K562 (cell line): ENCODE data around the gene CCDC61. TPM values are rescaled to one million over a fixed set of nuclear protein-coding genes. Genes with fewer than 3 reads are reported as not detected.

Experiments
- ARNT ChIP-seq, 2 experiments: fragments of 450-650 bp; IDR thresholded peaks; 2 replicates each; pipeline ENCODE4 v1.6.1; 2016; ENCODE audit warnings: mild to moderate bottlenecking in 1 of 2
- CLOCK ChIP-seq: fragments of 250-450 bp; sonication (Bioruptor Pico); IDR thresholded peaks from 2 replicates; pipeline ENCODE4 v1.4.0; 2020; ENCODE audit warnings: mild to moderate bottlenecking, moderate library complexity, borderline replicate concordance
- DEAF1 ChIP-seq: fragments of 450-650 bp; formaldehyde crosslinking; IDR thresholded peaks from 2 replicates; pipeline ENCODE4 v1.4.0; 2020; ENCODE audit warnings: mild to moderate bottlenecking, moderate library complexity
- LEF1 ChIP-seq: fragments of 450-650 bp; IDR thresholded peaks from 2 replicates; pipeline ENCODE4 v1.6.1; 2016; ENCODE audit warnings: mild to moderate bottlenecking
- MLLT1 ChIP-seq, 2 experiments: fragments of 450-650 bp; IDR thresholded peaks; 2 replicates each; pipeline ENCODE4 v1.6.1; 2016
- PBX2 ChIP-seq, 2 experiments: IDR thresholded peaks in 1 of 2; conservative IDR thresholded peaks in 1 of 2; 2 replicates each; pipeline ENCODE4 v1.6.1; 2016; ENCODE audit warnings: low read depth in 2 of 2, mild to moderate bottlenecking in 1 of 2, missing compliant biosample characterization in 1 of 2, missing genetic modification characterization in 1 of 2, moderate library complexity in 1 of 2
- POLR2H ChIP-seq: IDR thresholded peaks from 2 replicates; pipeline ENCODE4 v1.6.1; 2016; ENCODE audit warnings: missing genetic modification characterization, low read depth, mild to moderate bottlenecking, control low read depth, missing compliant biosample characterization, moderate library complexity
- RFX1 ChIP-seq: fragments of 450-650 bp; IDR thresholded peaks from 2 replicates; pipeline ENCODE4 v1.6.1; 2016; ENCODE audit warnings: mild to moderate bottlenecking, moderate library complexity
- TFAM ChIP-seq: fragments of 250-450 bp; sonication (Bioruptor Pico); conservative IDR thresholded peaks from 2 replicates; pipeline ENCODE4 v1.5.0; 2021; ENCODE audit warnings: mild to moderate bottlenecking, moderate library complexity
- ZMIZ1 ChIP-seq, 2 experiments: fragments of 150-350 bp in 1 of 2; IDR thresholded peaks; 2 replicates each; pipeline ENCODE4 v1.6.1; 2012 to 2016; ENCODE audit warnings: low read depth in 2 of 2, low read length in 2 of 2, mild to moderate bottlenecking in 1 of 2, moderate library complexity in 1 of 2
- ZNF165 ChIP-seq: fragments of 250-450 bp; sonication (Bioruptor Pico); IDR thresholded peaks from 2 replicates; pipeline ENCODE4 v1.4.0; 2020; ENCODE audit warnings: borderline replicate concordance
- polyA plus RNA-seq, 8 experiments: library from polyadenylated mRNA; depleted of rRNA in 4 of 8; stranded (reverse) in 5 of 8; unstranded in 3 of 8; fragments of >200 nt; fragmentation: Nextera tagmentation in 2 of 8; fragmentation: Illumina TruSeq in 1 of 8; extraction: Ambion mirVana in 2 of 8; extraction: Trizol in 1 of 8; gene quantifications; 2 replicates each; pipeline versions ENCODE4 v1.2.1 to v1.2.3, GENCODE V29; 2011 to 2014; ENCODE audit warnings: inconsistent platforms in 1 of 8, missing spikeins in 1 of 8
- total RNA-seq, 7 experiments: library from RNA; depleted of rRNA in 6 of 7; stranded (reverse); fragments of >200 nt in 6 of 7; fragmentation: Illumina TruSeq in 2 of 7; extraction: Trizol in 2 of 7; gene quantifications; 2 replicates each; pipeline versions ENCODE4 v1.2.1 to v1.2.3, GENCODE V29; 2011 to 2021; ENCODE audit warnings: low replicate concordance in 1 of 7

CCDC61 gene
- total and polyA plus RNA-seq, 9 of the 15 experiments (the other 6 are each of a cell fraction or from before 2014, with no cell fraction given) = 0.07 to 27.0 (median 10.3) TPM

- no peak for TF ChIP-seq ARNT (IDR thresholded peaks at IDR 0.05)
- TF ChIP-seq RFX1 = peak; percentile 63; the same call in 1 of the 2 replicates
- 0 out of 2 replicates have a peak, but pooled peaks have one; percentile 16 for TF ChIP-seq DEAF1
- TF ChIP-seq PBX2 (CRISPR knock-in tag; IDR thresholded peaks at IDR 0.05; ENCODE audit: low read depth) = peak; percentile 89
- peak; percentile 100 for TF ChIP-seq PBX2 (tag; conservative IDR thresholded peaks at IDR 0.05; ENCODE audit: low read depth)
- TF ChIP-seq POLR2H (tag) = no peak; the same call in 1 of the 2 replicates
- no peak for TF ChIP-seq CLOCK (CRISPR knock-in tag)
- TF ChIP-seq ZNF165 (CRISPR knock-in tag) = 0 out of 2 replicates have a peak, but pooled peaks have one; percentile 31
- 0 out of 4 replicates have a peak, but pooled peaks of 1 of the 2 experiments have one; percentile 19 for TF ChIP-seq ZMIZ1 (IDR thresholded peaks at IDR 0.05; ENCODE audit: low read depth in 2 of 2, low read length in 2 of 2)
- TF ChIP-seq MLLT1 (IDR thresholded peaks at IDR 0.05) = peak; percentile 65 to 82
- TF ChIP-seq LEF1 = peak; percentile 19; the same call in 1 of the 2 replicates
- TF ChIP-seq TFAM (CRISPR knock-in tag) = no peak
These were observed at the start of gene CCDC61 (continued) for GRCh38 chr19:45994998-45995714.
